Transverse colon (tissue), 4 donors: ENCODE measurements around the gene FAM229A.

Source experiments
- POLR2AphosphoS5 ChIP-seq, 3 donors: sonication (generic); formaldehyde crosslinking; IDR thresholded peaks; one replicate each; pipeline ENCODE4 v1.6.1; 2016; ENCODE audit warnings: antibody characterized with exemption in 3 of 3
- TF ChIP-seq, protein P1 (sequence below), 5 experiments: fragments of 200-600 bp in 3 of 5; fragments of 450-650 bp in 2 of 5; sonication (generic) in 3 of 5; IDR thresholded peaks; 1 replicate in 2 of 5; 2 replicates in 3 of 5; pipeline ENCODE4 v1.5.1; 2016 to 2017; ENCODE audit warnings: antibody characterized with exemption in 5 of 5, inconsistent platforms in 3 of 5, mild to moderate bottlenecking in 2 of 5, moderate library complexity in 1 of 5

- TF ChIP-seq, protein P1, sequence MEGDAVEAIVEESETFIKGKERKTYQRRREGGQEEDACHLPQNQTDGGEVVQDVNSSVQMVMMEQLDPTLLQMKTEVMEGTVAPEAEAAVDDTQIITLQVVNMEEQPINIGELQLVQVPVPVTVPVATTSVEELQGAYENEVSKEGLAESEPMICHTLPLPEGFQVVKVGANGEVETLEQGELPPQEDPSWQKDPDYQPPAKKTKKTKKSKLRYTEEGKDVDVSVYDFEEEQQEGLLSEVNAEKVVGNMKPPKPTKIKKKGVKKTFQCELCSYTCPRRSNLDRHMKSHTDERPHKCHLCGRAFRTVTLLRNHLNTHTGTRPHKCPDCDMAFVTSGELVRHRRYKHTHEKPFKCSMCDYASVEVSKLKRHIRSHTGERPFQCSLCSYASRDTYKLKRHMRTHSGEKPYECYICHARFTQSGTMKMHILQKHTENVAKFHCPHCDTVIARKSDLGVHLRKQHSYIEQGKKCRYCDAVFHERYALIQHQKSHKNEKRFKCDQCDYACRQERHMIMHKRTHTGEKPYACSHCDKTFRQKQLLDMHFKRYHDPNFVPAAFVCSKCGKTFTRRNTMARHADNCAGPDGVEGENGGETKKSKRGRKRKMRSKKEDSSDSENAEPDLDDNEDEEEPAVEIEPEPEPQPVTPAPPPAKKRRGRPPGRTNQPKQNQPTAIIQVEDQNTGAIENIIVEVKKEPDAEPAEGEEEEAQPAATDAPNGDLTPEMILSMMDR (IDR thresholded peaks at IDR 0.05), result no peak
- no peak for TF ChIP-seq POLR2AphosphoS5 (IDR thresholded peaks at IDR 0.05)
These were observed 43.6 kb upstream of the FAM229A start for GRCh38 chr1:32405672-32406467.
